WTC11 (cell line): ENCODE data around the gene PPP3CA. TPM values are rescaled to one million over a fixed set of nuclear protein-coding genes. Genes with fewer than 3 reads are reported as not detected.

Source experiments
- ATAC-seq: fragments of 200-7000 bp; cut with Tn5 transposase; 2 replicates; pipeline ENCODE4 v1.10.0; 2021; ENCODE audit warnings: mild to moderate bottlenecking, moderate library complexity
- CTCF ChIA-PET: fragments of 300-600 bp; sonication (Branson Sonifier 250); formaldehyde crosslinking; loops from one replicate; lab custom pipeline; 2021; ENCODE audit warnings: antibody characterized with exemption; lab: Charles Lee
- POLR2A ChIA-PET: fragments of 350-600 bp; sonication (Branson Sonifier 250); formaldehyde crosslinking; loops from one replicate; lab custom pipeline; 2021; ENCODE audit warnings: antibody characterized with exemption; lab: Charles Lee
- DNase-seq: peaks from one replicate; pipeline ENCODE4 v3.0.0; 2021; ENCODE audit warnings: low spot score
- H3K27ac Mint-ChIP-seq: 2 replicates; pipeline ENCODE4 v1.8.0; 2021; ENCODE audit warnings: mixed read lengths
- H3K27me3 Mint-ChIP-seq: 2 replicates; pipeline ENCODE4 v1.8.0; 2021; ENCODE audit warnings: low read depth, mild to moderate bottlenecking, moderate library complexity, mixed read lengths
- H3K36me3 Mint-ChIP-seq: 2 replicates; pipeline ENCODE4 v1.8.0; 2021; ENCODE audit warnings: mixed read lengths
- H3K4me1 Mint-ChIP-seq: 2 replicates; pipeline ENCODE4 v1.8.0; 2022; ENCODE audit warnings: mixed read lengths
- H3K4me3 Mint-ChIP-seq: 2 replicates; pipeline ENCODE4 v1.8.0; 2021; ENCODE audit warnings: mild to moderate bottlenecking, moderate library complexity, mixed read lengths
- H3K9me3 Mint-ChIP-seq: 2 replicates; pipeline ENCODE4 v1.8.0; 2021; ENCODE audit warnings: mixed read lengths
- CDX4 ChIP-seq: fragments of 250-450 bp; sonication (Bioruptor Pico); IDR thresholded peaks from 2 replicates; pipeline ENCODE4 v1.9.0; 2021; ENCODE audit warnings: moderate library complexity, mild to moderate bottlenecking, inconsistent platforms, borderline replicate concordance
- FOXJ3 ChIP-seq: sonication (generic); formaldehyde crosslinking; IDR thresholded peaks from 2 replicates; pipeline ENCODE4 v1.9.0; 2021; ENCODE audit warnings: missing genetic modification reagents, mild to moderate bottlenecking, borderline replicate concordance
- FOXP1 ChIP-seq: sonication (generic); formaldehyde crosslinking; IDR thresholded peaks from 2 replicates; pipeline ENCODE4 v1.8.0; 2022; ENCODE audit warnings: missing genetic modification reagents, mild to moderate bottlenecking, moderate library complexity, borderline replicate concordance
- IRF2 ChIP-seq: sonication (generic); formaldehyde crosslinking; IDR thresholded peaks from 2 replicates; pipeline ENCODE4 v1.8.0; 2022; ENCODE audit warnings: low read depth, missing genetic modification reagents, borderline replicate concordance
- JAZF1 ChIP-seq: fragments of 250-450 bp; sonication (Bioruptor Pico); IDR thresholded peaks from 2 replicates; pipeline ENCODE4 v1.9.0; 2021; ENCODE audit warnings: moderate library complexity, mild to moderate bottlenecking, inconsistent platforms
- KAT7 ChIP-seq: sonication (generic); formaldehyde crosslinking; IDR thresholded peaks from 2 replicates; pipeline ENCODE4 v1.8.1; 2023; ENCODE audit warnings: missing genetic modification reagents, mild to moderate bottlenecking, borderline replicate concordance
- MXD4 ChIP-seq: fragments of 250-450 bp; sonication (Bioruptor Pico); IDR thresholded peaks from 2 replicates; pipeline ENCODE4 v1.8.0; 2021; ENCODE audit warnings: mild to moderate bottlenecking, moderate library complexity, borderline replicate concordance
- MYBL2 ChIP-seq: sonication (generic); formaldehyde crosslinking; IDR thresholded peaks from 2 replicates; pipeline ENCODE4 v1.8.1; 2023; ENCODE audit warnings: mild to moderate bottlenecking, moderate library complexity, missing genetic modification reagents
- NFE2L1 ChIP-seq: sonication (generic); formaldehyde crosslinking; IDR thresholded peaks from 2 replicates; pipeline ENCODE4 v1.8.1; 2023; ENCODE audit warnings: missing genetic modification reagents
- NR1H2 ChIP-seq: sonication (generic); formaldehyde crosslinking; IDR thresholded peaks from 2 replicates; pipeline ENCODE4 v1.9.0; 2021; ENCODE audit warnings: mild to moderate bottlenecking, moderate library complexity, missing genetic modification reagents
- NR2C2 ChIP-seq: sonication (generic); formaldehyde crosslinking; IDR thresholded peaks from 2 replicates; pipeline ENCODE4 v1.8.0; 2022; ENCODE audit warnings: mild to moderate bottlenecking, missing genetic modification reagents
- NR3C1 ChIP-seq: sonication (generic); formaldehyde crosslinking; conservative IDR thresholded peaks from 2 replicates; pipeline ENCODE4 v1.8.1; 2023; ENCODE audit warnings: low read depth, mild to moderate bottlenecking, missing genetic modification reagents
- OVOL2 ChIP-seq: fragments of 250-450 bp; sonication (Bioruptor Pico); IDR thresholded peaks from 2 replicates; pipeline ENCODE4 v1.9.0; 2021; ENCODE audit warnings: mild to moderate bottlenecking, borderline replicate concordance
- PRRX2 ChIP-seq: fragments of 250-450 bp; sonication (Bioruptor Pico); IDR thresholded peaks from 2 replicates; pipeline ENCODE4 v1.8.0; 2021; ENCODE audit warnings: mild to moderate bottlenecking
- SP1 ChIP-seq: sonication (generic); formaldehyde crosslinking; conservative IDR thresholded peaks from 2 replicates; pipeline ENCODE4 v1.8.1; 2022; ENCODE audit warnings: missing genetic modification reagents
- USF1 ChIP-seq: sonication (generic); formaldehyde crosslinking; IDR thresholded peaks from 2 replicates; pipeline ENCODE4 v1.8.0; 2022; ENCODE audit warnings: mild to moderate bottlenecking, missing genetic modification reagents
- ZMAT4 ChIP-seq: fragments of 250-450 bp; sonication (Bioruptor Pico); IDR thresholded peaks from 2 replicates; pipeline ENCODE4 v1.9.0; 2021; ENCODE audit warnings: mild to moderate bottlenecking
- ZNF121 ChIP-seq: sonication (generic); formaldehyde crosslinking; IDR thresholded peaks from 2 replicates; pipeline ENCODE4 v1.8.0; 2023; ENCODE audit warnings: missing genetic modification reagents
- ZNF281 ChIP-seq: sonication (generic); formaldehyde crosslinking; IDR thresholded peaks from 2 replicates; pipeline ENCODE4 v1.8.0; 2023; ENCODE audit warnings: mild to moderate bottlenecking, missing genetic modification reagents
- ZNF416 ChIP-seq: fragments of 250-450 bp; sonication (Bioruptor Pico); IDR thresholded peaks from 2 replicates; pipeline ENCODE4 v1.9.0; 2021; ENCODE audit warnings: mild to moderate bottlenecking, inconsistent platforms
- ZNF671 ChIP-seq: fragments of 250-450 bp; sonication (Bioruptor Pico); IDR thresholded peaks from 2 replicates; pipeline ENCODE4 v1.8.0; 2021; ENCODE audit warnings: mild to moderate bottlenecking
- total RNA-seq: library from RNA; stranded (reverse); gene quantifications from 3 replicates; pipeline ENCODE4 v1.2.3, GENCODE V29; 2021
- TF ChIP-seq, protein P1 (sequence below): sonication (generic); formaldehyde crosslinking; conservative IDR thresholded peaks from 2 replicates; pipeline ENCODE4 v1.8.1; 2022; ENCODE audit warnings: mild to moderate bottlenecking, missing genetic modification reagents
- TF ChIP-seq, protein P2 (sequence below): fragments of 250-450 bp; sonication (Bioruptor Pico); IDR thresholded peaks from 2 replicates; pipeline ENCODE4 v1.9.0; 2021; ENCODE audit warnings: mild to moderate bottlenecking, borderline replicate concordance

PPP3CA gene
- total RNA-seq, 1 experiment from 2014 or later: 41.6 TPM

DNA sequence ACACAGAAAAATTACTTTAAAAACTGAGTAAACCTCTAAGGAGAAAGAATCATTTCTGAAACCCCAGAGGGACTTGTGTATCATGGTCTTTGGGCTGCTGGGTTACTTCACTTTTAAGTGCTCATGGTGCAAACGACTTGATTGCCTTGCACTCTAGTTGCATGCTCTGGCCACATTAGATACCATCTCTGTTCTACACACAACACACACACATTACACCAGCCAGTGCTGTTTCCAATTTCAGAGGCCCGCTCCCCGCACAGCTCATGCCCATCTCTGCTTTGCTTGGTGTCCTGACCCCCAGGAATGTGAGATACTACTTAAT is 2.1 kb downstream of the PPP3CA start (continued):
- TF ChIP-seq, protein P1, sequence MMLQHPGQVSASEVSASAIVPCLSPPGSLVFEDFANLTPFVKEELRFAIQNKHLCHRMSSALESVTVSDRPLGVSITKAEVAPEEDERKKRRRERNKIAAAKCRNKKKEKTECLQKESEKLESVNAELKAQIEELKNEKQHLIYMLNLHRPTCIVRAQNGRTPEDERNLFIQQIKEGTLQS (CRISPR knock-in tag): no peak
- TF ChIP-seq NR3C1 (CRISPR knock-in tag) (no peak), FOXJ3 (no peak), USF1 (CRISPR knock-in tag) (no peak), FOXP1 (CRISPR knock-in tag) (no peak), ZNF671 (CRISPR knock-in tag) (no peak), PRRX2 (CRISPR knock-in tag) (no peak), NR2C2 (CRISPR knock-in tag) (no peak), ZNF121 (CRISPR knock-in tag) (no peak), NFE2L1 (CRISPR knock-in tag) (no peak), IRF2 (CRISPR knock-in tag) (no peak)

DNA sequence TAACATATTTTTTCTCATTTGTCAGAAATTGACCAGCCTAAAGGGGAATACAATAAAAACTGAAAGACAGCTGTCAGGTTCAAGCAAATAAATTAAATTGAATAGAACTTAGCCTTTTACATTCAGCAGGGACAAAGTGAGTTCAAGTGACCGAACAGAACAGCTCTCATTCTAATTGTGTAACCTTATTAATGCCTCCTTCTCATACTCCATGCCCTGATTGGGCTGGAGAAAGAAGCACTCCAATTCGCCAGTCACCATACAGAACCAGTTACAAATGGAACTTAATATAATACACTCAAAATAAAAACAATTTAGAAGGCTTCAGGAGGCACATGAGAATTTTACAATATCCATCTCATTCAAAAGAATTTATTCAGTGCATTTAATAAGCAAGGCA is 8.0 kb downstream of the PPP3CA start:
- 0 out of 2 replicates have a peak, but pooled peaks cover 2% of the 10 kb centered on the region for H3K36me3 Mint-ChIP-seq
- H3K4me3 Mint-ChIP-seq: no peak overlapping the region
- peaks cover 39% of the 10 kb centered on the region for H3K4me1 Mint-ChIP-seq
- H3K9me3 Mint-ChIP-seq: 0 out of 2 replicates have a peak, but pooled peaks cover 3% of the 10 kb centered on the region
- CTCF ChIA-PET: no interaction called here
- TF ChIP-seq MXD4 (no peak), IRF2 (CRISPR knock-in tag) (no peak), SP1 (CRISPR knock-in tag) (no peak), CDX4 (CRISPR knock-in tag) (no peak), ZNF416 (CRISPR knock-in tag) (no peak), JAZF1 (CRISPR knock-in tag) (no peak), KAT7 (CRISPR knock-in tag) (no peak), ZNF671 (CRISPR knock-in tag) (no peak), NR1H2 (no peak), NR2C2 (CRISPR knock-in tag) (no peak)
- POLR2A ChIA-PET: no interaction called here
- no peak overlapping the region for H3K27ac Mint-ChIP-seq
- ATAC-seq: no peak
- DNase-seq: no peak
- no peaks in the 10 kb centered on the region for H3K27me3 Mint-ChIP-seq

GRCh38 chr4:101337688-101338087 is 9.6 kb downstream of the PPP3CA start:
- no peak for TF ChIP-seq ZMAT4 (CRISPR knock-in tag)
- no peak for TF ChIP-seq MYBL2 (CRISPR knock-in tag)
- no peak for TF ChIP-seq ZNF281 (CRISPR knock-in tag)
- no peak for TF ChIP-seq SP1 (CRISPR knock-in tag)
- TF ChIP-seq, protein P2, sequence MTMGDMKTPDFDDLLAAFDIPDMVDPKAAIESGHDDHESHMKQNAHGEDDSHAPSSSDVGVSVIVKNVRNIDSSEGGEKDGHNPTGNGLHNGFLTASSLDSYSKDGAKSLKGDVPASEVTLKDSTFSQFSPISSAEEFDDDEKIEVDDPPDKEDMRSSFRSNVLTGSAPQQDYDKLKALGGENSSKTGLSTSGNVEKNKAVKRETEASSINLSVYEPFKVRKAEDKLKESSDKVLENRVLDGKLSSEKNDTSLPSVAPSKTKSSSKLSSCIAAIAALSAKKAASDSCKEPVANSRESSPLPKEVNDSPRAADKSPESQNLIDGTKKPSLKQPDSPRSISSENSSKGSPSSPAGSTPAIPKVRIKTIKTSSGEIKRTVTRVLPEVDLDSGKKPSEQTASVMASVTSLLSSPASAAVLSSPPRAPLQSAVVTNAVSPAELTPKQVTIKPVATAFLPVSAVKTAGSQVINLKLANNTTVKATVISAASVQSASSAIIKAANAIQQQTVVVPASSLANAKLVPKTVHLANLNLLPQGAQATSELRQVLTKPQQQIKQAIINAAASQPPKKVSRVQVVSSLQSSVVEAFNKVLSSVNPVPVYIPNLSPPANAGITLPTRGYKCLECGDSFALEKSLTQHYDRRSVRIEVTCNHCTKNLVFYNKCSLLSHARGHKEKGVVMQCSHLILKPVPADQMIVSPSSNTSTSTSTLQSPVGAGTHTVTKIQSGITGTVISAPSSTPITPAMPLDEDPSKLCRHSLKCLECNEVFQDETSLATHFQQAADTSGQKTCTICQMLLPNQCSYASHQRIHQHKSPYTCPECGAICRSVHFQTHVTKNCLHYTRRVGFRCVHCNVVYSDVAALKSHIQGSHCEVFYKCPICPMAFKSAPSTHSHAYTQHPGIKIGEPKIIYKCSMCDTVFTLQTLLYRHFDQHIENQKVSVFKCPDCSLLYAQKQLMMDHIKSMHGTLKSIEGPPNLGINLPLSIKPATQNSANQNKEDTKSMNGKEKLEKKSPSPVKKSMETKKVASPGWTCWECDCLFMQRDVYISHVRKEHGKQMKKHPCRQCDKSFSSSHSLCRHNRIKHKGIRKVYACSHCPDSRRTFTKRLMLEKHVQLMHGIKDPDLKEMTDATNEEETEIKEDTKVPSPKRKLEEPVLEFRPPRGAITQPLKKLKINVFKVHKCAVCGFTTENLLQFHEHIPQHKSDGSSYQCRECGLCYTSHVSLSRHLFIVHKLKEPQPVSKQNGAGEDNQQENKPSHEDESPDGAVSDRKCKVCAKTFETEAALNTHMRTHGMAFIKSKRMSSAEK (CRISPR knock-in tag): no peak
- TF ChIP-seq OVOL2 (CRISPR knock-in tag): no peak
- Mint-ChIP-seq H3K4me1 (peaks cover 35% of the 10 kb centered on the region), H3K27ac (no peak overlapping the region), H3K9me3 (0 out of 2 replicates have a peak, but pooled peaks cover 3% of the 10 kb centered on the region), H3K27me3 (no peaks in the 10 kb centered on the region), H3K4me3 (no peak overlapping the region), H3K36me3 (0 out of 2 replicates have a peak, but pooled peaks cover 2% of the 10 kb centered on the region)
- ATAC-seq: no peak
- CTCF ChIA-PET: interaction anchor here (0.9 to 1.1 kb wide), 2 partner anchors 8 to 10 kb away, joined by 3 read pairs; no protein-coding TSS in a partner anchor
- no peak for DNase-seq
- POLR2A ChIA-PET: no interaction called here
